ENCODE data around the gene NTNG2.

GRCh38 chr9:132224645-132225044 is 62.8 kb downstream of the NTNG2 start:
- TF ChIP-seq, protein P1, sequence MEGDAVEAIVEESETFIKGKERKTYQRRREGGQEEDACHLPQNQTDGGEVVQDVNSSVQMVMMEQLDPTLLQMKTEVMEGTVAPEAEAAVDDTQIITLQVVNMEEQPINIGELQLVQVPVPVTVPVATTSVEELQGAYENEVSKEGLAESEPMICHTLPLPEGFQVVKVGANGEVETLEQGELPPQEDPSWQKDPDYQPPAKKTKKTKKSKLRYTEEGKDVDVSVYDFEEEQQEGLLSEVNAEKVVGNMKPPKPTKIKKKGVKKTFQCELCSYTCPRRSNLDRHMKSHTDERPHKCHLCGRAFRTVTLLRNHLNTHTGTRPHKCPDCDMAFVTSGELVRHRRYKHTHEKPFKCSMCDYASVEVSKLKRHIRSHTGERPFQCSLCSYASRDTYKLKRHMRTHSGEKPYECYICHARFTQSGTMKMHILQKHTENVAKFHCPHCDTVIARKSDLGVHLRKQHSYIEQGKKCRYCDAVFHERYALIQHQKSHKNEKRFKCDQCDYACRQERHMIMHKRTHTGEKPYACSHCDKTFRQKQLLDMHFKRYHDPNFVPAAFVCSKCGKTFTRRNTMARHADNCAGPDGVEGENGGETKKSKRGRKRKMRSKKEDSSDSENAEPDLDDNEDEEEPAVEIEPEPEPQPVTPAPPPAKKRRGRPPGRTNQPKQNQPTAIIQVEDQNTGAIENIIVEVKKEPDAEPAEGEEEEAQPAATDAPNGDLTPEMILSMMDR (IDR thresholded peaks at IDR 0.05) = no peak
- TF ChIP-seq POLR2A (IDR thresholded peaks at IDR 0.05) = no peak

All from transverse colon (tissue), 3 donors.